Measurements from ENCODE around the gene PXYLP1. TPM values are rescaled to one million over a fixed set of nuclear protein-coding genes. Genes with fewer than 3 reads are reported as not detected.
A peak's percentile ranks its signal among the peaks of the same experiment; 100 is the strongest.

PXYLP1 gene
- polyA plus RNA-seq, 1 experiment, result 20.0 TPM

- Histone ChIP-seq H3K27ac (ENCODE audit: low read depth, low read length) (no peak overlapping the region), H3K4me3 (ENCODE audit: low read depth, low read length) (no peak overlapping the region), H3K9me3 (ENCODE audit: control insufficient read depth, insufficient read depth, low read length) (no peaks in the 10 kb centered on the region), H3K27me3 (ENCODE audit: control insufficient read depth, insufficient read depth, low read length) (no peaks in the 10 kb centered on the region)
- no peak for TF ChIP-seq CTCF (IDR thresholded peaks at IDR 0.05; ENCODE audit: low read depth, low read length)
- no peak for DNase-seq (ENCODE audit: low read depth, low spot score)
- ChIA-PET CTCF (no interaction called here), POLR2A (no interaction called here)
Observed at GRCh38 chr3:141253326-141253725, 21.7 kb downstream of the PXYLP1 start.

- Histone ChIP-seq H3K4me3 (ENCODE audit: low read depth, low read length) (no peak overlapping the region), H3K9me3 (ENCODE audit: control insufficient read depth, insufficient read depth, low read length) (no peaks in the 10 kb centered on the region), H3K27me3 (ENCODE audit: control insufficient read depth, insufficient read depth, low read length) (no peaks in the 10 kb centered on the region), H3K27ac (ENCODE audit: low read depth, low read length) (no peak overlapping the region)
- no peak for DNase-seq (ENCODE audit: low read depth, low spot score)
- CTCF ChIA-PET, result no interaction called here
- no peak for TF ChIP-seq CTCF (IDR thresholded peaks at IDR 0.05; ENCODE audit: low read depth, low read length)
- POLR2A ChIA-PET, result no interaction called here
Observed at GRCh38 chr3:141253811-141254210, 22.2 kb downstream of the PXYLP1 start.

- POLR2A ChIA-PET, result no interaction called here
- H3K9me3 ChIP-seq (ENCODE audit: control insufficient read depth, insufficient read depth, low read length), result no peaks in the 10 kb centered on the region
Observed at GRCh38 chr3:141255137-141255845, 23.7 kb downstream of the PXYLP1 start.

GRCh38 chr3:141255846-141256261 lies 24.2 kb downstream of the PXYLP1 start:
- CTCF ChIA-PET, result interaction anchor here (1.0 to 1.5 kb wide), 2 partner anchors 20 to 24 kb away, joined by 4 to 5 read pairs; partner anchors contain the start of gene PXYLP1
- peak; percentile 16; the same call in 1 of the 2 replicates for TF ChIP-seq CTCF (IDR thresholded peaks at IDR 0.05; ENCODE audit: low read depth, low read length)
- POLR2A ChIA-PET, result no interaction called here
- Histone ChIP-seq H3K27me3 (ENCODE audit: control insufficient read depth, insufficient read depth, low read length) (no peaks in the 10 kb centered on the region), H3K9me3 (ENCODE audit: control insufficient read depth, insufficient read depth, low read length) (no peaks in the 10 kb centered on the region), H3K27ac (ENCODE audit: low read depth, low read length) (no peak overlapping the region), H3K4me3 (ENCODE audit: low read depth, low read length) (no peak overlapping the region)
- DNase-seq (ENCODE audit: low read depth, low spot score), result no peak

More at GRCh38 chr3:141255137-141255845, 23.7 kb downstream of the PXYLP1 start:
- no peak for DNase-seq (ENCODE audit: low read depth, low spot score)
- no peak overlapping the region for H3K4me3 ChIP-seq (ENCODE audit: low read depth, low read length)
- H3K27me3 ChIP-seq (ENCODE audit: control insufficient read depth, insufficient read depth, low read length), result no peaks in the 10 kb centered on the region
- TF ChIP-seq CTCF (IDR thresholded peaks at IDR 0.05; ENCODE audit: low read depth, low read length), result no peak
- H3K27ac ChIP-seq (ENCODE audit: low read depth, low read length), result no peak overlapping the region
- CTCF ChIA-PET, result interaction anchor here (1.0 to 1.5 kb wide), 2 partner anchors 19 to 24 kb away, joined by 4 to 5 read pairs; partner anchors contain the start of gene PXYLP1

- POLR2A ChIA-PET, result no interaction called here
- CTCF ChIA-PET, result no interaction called here
- H3K27me3 ChIP-seq (ENCODE audit: control insufficient read depth, insufficient read depth, low read length), result no peaks in the 10 kb centered on the region
- no peak overlapping the region for H3K4me3 ChIP-seq (ENCODE audit: low read depth, low read length)
- TF ChIP-seq CTCF (IDR thresholded peaks at IDR 0.05; ENCODE audit: low read depth, low read length), result no peak
- no peak overlapping the region for H3K27ac ChIP-seq (ENCODE audit: low read depth, low read length)
- H3K9me3 ChIP-seq (ENCODE audit: control insufficient read depth, insufficient read depth, low read length), result no peaks in the 10 kb centered on the region
- DNase-seq (ENCODE audit: low read depth, low spot score), result no peak
Observed at GRCh38 chr3:141256820-141257219, 25.2 kb downstream of the PXYLP1 start.

All from AG04450 (cell line).